ENCODE results near the gene KLHL25. TPM values are rescaled to one million over a fixed set of nuclear protein-coding genes. Genes with fewer than 3 reads are reported as not detected.

The KLHL25 gene
- total RNA-seq, 1 donor from 2014 or later, result 9.0 TPM

GRCh38 chr15:85745525-85746150 lies 49.1 kb downstream of the KLHL25 start:
- intact Hi-C loops (cut with micrococcal nuclease), result no loop called here
- no peaks in the 10 kb centered on the region for H3K9me3 Mint-ChIP-seq
- no peak for DNase-seq
- H3K27me3 Mint-ChIP-seq, result no peaks in the 10 kb centered on the region
- H3K4me1 Mint-ChIP-seq, result no peaks in the 10 kb centered on the region
- H3K36me3 Mint-ChIP-seq (ENCODE audit: low read depth), result peaks cover 45% of the 10 kb centered on the region
- H3K27ac Mint-ChIP-seq, result no peak overlapping the region
- H3K4me3 Mint-ChIP-seq, result no peak overlapping the region

DNA sequence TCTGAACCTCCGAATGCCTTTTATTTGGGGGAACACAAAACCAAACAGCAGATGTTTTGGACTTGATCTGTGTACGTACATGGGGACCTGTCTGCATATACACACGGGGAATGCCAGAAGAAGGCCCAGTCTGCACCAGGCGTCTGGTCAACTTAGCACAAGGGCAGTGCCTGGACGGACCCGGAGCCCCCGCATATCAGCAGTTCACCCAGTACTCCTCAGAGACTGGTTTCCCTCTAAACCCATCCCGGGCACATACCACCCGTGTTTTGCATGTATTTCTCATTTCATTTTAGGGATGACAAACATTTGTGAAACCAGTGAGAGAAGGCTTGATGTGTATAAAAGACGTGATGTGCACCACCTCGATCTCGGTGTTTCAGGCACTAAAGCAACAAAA lies 49.7 kb downstream of the KLHL25 start:
- Mint-ChIP-seq H3K27me3 (no peaks in the 10 kb centered on the region), H3K27ac (no peak overlapping the region), H3K4me3 (no peak overlapping the region), H3K36me3 (ENCODE audit: low read depth) (peaks cover 50% of the 10 kb centered on the region), H3K4me1 (peaks cover 2% of the 10 kb centered on the region), H3K9me3 (no peaks in the 10 kb centered on the region)
- no peak for DNase-seq
- intact Hi-C loops (cut with micrococcal nuclease), result no loop called here

GRCh38 chr15:85744579-85744978 lies 50.1 kb downstream of the KLHL25 start:
- Mint-ChIP-seq H3K9me3 (no peaks in the 10 kb centered on the region), H3K4me1 (peaks cover 2% of the 10 kb centered on the region), H3K27ac (no peak overlapping the region), H3K27me3 (no peaks in the 10 kb centered on the region), H3K4me3 (no peak overlapping the region), H3K36me3 (ENCODE audit: low read depth) (peaks cover 52% of the 10 kb centered on the region)
- DNase-seq, result no peak
- intact Hi-C loops (cut with micrococcal nuclease), result no loop called here

GRCh38 chr15:85743392-85744055 lies 51.2 kb downstream of the KLHL25 start:
- intact Hi-C loops (cut with micrococcal nuclease), result no loop called here
- Mint-ChIP-seq H3K9me3 (no peaks in the 10 kb centered on the region), H3K4me1 (peaks cover 2% of the 10 kb centered on the region), H3K27me3 (no peaks in the 10 kb centered on the region), H3K27ac (no peak overlapping the region), H3K36me3 (ENCODE audit: low read depth) (peaks cover 49% of the 10 kb centered on the region), H3K4me3 (no peak overlapping the region)
- no peak for DNase-seq

GRCh38 chr15:85742186-85742821 lies 52.4 kb downstream of the KLHL25 start:
- no peaks in the 10 kb centered on the region for H3K9me3 Mint-ChIP-seq
- H3K36me3 Mint-ChIP-seq (ENCODE audit: low read depth), result peaks cover 50% of the 10 kb centered on the region
- no peak for DNase-seq
- no peaks in the 10 kb centered on the region for H3K27me3 Mint-ChIP-seq
- H3K27ac Mint-ChIP-seq, result peak overlapping the region; percentile 20
- intact Hi-C loops (cut with micrococcal nuclease), result no loop called here
- peaks cover 2% of the 10 kb centered on the region for H3K4me1 Mint-ChIP-seq
- no peak overlapping the region for H3K4me3 Mint-ChIP-seq

DNA sequence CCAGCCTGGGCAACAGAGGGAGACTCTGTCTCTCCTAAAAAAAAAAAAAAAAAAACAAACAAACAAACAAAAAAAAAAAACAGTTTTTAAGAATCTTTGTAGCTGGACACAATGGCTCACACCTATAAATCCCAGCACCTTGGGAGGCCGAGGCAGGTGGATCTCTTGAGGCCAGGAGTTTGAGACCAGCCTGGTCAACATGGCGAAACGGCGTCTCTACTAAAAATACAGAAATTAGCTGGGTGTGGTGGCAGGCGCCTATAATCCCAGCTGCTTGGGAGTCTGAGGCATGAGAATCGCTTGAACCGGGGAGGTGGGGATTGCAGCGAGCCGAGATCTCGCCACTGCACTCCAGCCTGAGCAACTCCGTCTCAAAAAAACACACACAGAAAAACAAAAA lies 53.1 kb downstream of the KLHL25 start:
- intact Hi-C loops (cut with micrococcal nuclease), result no loop called here
- no peaks in the 10 kb centered on the region for H3K9me3 Mint-ChIP-seq
- H3K36me3 Mint-ChIP-seq (ENCODE audit: low read depth), result peaks cover 54% of the 10 kb centered on the region

DNA sequence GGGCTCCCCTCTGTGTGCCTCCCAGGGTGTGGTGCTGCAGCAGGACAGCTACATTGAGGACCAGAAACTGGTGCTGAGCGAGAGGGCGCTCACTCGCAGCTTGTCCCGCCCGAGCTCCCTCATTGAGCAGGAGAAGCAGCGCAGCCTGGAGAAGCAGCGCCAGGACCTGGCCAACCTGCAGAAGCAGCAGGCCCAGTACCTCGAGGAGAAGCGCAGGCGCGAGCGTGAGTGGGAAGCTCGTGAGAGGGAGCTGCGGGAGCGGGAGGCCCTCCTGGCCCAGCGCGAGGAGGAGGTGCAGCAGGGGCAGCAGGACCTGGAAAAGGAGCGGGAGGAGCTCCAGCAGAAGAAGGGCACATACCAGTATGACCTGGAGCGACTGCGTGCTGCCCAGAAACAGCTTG lies 53.7 kb downstream of the KLHL25 start:
- Mint-ChIP-seq H3K36me3 (ENCODE audit: low read depth) (peaks cover 53% of the 10 kb centered on the region), H3K27me3 (no peaks in the 10 kb centered on the region), H3K4me1 (peaks cover 2% of the 10 kb centered on the region), H3K27ac (no peak overlapping the region), H3K4me3 (no peak overlapping the region), H3K9me3 (no peaks in the 10 kb centered on the region)
- intact Hi-C loops (cut with micrococcal nuclease), result no loop called here
- DNase-seq, result no peak

More for the DNA sequence above, 53.1 kb downstream of the KLHL25 start:
- DNase-seq, result no peak
- Mint-ChIP-seq H3K4me3 (no peak overlapping the region), H3K4me1 (peaks cover 2% of the 10 kb centered on the region), H3K27me3 (no peaks in the 10 kb centered on the region), H3K27ac (peak overlapping the region; percentile 20)

GRCh38 chr15:85737061-85737460 lies 57.7 kb downstream of the KLHL25 start:
- no peaks in the 10 kb centered on the region for H3K27me3 Mint-ChIP-seq
- H3K27ac Mint-ChIP-seq, result no peak overlapping the region
- no peak for DNase-seq
- peaks cover 2% of the 10 kb centered on the region for H3K4me1 Mint-ChIP-seq
- H3K4me3 Mint-ChIP-seq, result no peak overlapping the region
- intact Hi-C loops (cut with micrococcal nuclease), result no loop called here
- peaks cover 11% of the 10 kb centered on the region for H3K9me3 Mint-ChIP-seq
- H3K36me3 Mint-ChIP-seq (ENCODE audit: low read depth), result peaks cover 61% of the 10 kb centered on the region

DNA sequence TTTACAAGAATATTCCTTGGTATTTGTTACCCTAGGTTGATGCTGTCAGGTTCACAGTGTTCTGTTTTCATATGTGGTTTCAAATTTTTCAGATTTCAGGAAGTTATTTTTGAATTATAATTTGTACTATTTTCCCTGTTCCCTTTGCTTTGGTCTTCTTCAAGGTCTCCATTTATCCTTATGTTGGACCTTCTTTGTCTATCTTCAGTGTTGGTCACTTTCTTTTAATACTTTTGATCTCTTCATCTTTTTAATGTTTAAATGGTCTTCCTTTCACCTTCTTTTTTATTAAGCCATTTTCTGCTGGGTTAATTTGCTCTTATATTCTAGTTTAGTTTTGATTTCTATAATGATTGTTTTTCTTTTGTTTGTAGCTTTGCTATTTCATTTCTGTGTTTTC lies 61.3 kb downstream of the KLHL25 start:
- DNase-seq, result no peak
- Mint-ChIP-seq H3K27me3 (no peaks in the 10 kb centered on the region), H3K27ac (no peak overlapping the region), H3K4me1 (peaks cover 9% of the 10 kb centered on the region), H3K4me3 (no peak overlapping the region), H3K9me3 (peaks cover 11% of the 10 kb centered on the region), H3K36me3 (ENCODE audit: low read depth) (peaks cover 72% of the 10 kb centered on the region)
- intact Hi-C loops (cut with micrococcal nuclease), result loop anchor here (5.0 kb wide), 1 partner anchor 59 kb away; the partner anchor contains the start of gene KLHL25

DNA sequence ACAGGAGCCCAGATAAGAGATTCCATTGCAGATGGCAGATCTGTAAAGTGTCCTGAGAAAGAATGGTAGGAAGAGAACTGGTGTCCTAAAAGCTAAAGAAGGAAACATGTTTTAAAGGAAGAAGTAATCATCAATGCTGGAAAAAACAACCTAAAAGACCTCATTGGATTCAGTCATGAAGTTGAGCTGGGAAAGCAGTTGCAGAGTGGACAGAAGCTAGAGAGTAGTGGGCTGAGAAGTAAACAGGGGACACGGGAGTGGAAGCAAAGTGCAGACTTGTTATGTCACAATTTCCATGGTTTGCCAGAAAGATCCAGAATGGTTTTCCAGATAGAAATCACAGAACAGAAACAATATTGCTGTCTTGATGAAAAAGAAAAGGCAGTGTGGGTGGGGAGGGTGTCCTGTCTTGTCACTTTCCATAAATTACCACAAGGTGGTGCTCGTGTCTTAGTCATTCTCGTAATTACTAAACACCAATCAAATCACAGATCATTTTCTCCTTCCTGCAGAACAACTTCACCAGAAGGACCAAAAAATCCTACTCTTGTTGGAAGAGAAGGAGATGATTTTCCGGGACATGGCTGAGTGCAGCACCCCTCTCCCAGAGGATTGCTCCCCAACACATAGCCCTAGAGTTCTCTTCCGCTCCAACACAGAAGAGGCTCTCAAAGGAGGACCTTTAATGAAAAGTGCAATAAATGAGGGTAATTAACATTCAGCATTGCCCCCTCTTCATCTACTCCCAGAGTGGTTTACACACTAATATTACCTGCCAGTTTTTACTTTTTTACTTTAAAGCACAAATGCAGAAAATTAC lies 64.5 kb downstream of the KLHL25 start:
- intact Hi-C loops (cut with micrococcal nuclease), result loop anchor here (1.0 to 5.0 kb wide), 2 partner anchors 62 to 110 kb away; partner anchors contain the start of gene KLHL25
- H3K4me1 Mint-ChIP-seq, result peaks cover 15% of the 10 kb centered on the region
- H3K9me3 Mint-ChIP-seq, result peaks cover 11% of the 10 kb centered on the region

DNA sequence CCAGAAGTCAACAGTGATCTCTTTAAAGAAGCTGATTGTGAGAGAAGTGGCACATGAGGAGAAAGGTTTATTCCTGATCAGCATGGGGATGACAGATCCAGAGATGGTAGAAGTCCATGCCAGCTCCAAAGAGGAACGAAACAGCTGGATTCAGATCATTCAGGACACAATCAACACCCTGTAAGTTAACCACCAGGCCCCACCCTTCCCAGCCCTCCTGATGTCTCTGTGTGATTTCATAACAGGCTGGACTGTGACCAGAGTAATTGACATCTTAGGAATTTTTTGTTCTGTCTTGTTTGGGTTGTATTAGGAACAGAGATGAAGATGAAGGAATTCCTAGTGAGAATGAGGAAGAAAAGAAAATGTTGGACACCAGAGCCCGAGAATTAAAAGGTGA lies 67.7 kb downstream of the KLHL25 start:
- Mint-ChIP-seq H3K4me3 (no peak overlapping the region), H3K36me3 (ENCODE audit: low read depth) (peaks cover 73% of the 10 kb centered on the region), H3K27me3 (no peaks in the 10 kb centered on the region), H3K4me1 (peaks cover 33% of the 10 kb centered on the region), H3K9me3 (no peaks in the 10 kb centered on the region), H3K27ac (no peak overlapping the region)
- intact Hi-C loops (cut with micrococcal nuclease), result no loop called here
- DNase-seq, result no peak

More for the DNA sequence above, 64.5 kb downstream of the KLHL25 start:
- peaks cover 78% of the 10 kb centered on the region for H3K36me3 Mint-ChIP-seq (ENCODE audit: low read depth)
- H3K27me3 Mint-ChIP-seq, result no peaks in the 10 kb centered on the region
- DNase-seq, result peak; percentile 87
- H3K27ac Mint-ChIP-seq, result peak overlapping the region; percentile 13
- H3K4me3 Mint-ChIP-seq, result no peak overlapping the region

GRCh38 chr15:85726454-85726853 lies 68.3 kb downstream of the KLHL25 start:
- Mint-ChIP-seq H3K4me3 (no peak overlapping the region), H3K36me3 (ENCODE audit: low read depth) (peaks cover 75% of the 10 kb centered on the region), H3K27me3 (no peaks in the 10 kb centered on the region), H3K27ac (no peak overlapping the region), H3K4me1 (peaks cover 33% of the 10 kb centered on the region), H3K9me3 (no peaks in the 10 kb centered on the region)
- intact Hi-C loops (cut with micrococcal nuclease), result no loop called here
- no peak for DNase-seq

DNA sequence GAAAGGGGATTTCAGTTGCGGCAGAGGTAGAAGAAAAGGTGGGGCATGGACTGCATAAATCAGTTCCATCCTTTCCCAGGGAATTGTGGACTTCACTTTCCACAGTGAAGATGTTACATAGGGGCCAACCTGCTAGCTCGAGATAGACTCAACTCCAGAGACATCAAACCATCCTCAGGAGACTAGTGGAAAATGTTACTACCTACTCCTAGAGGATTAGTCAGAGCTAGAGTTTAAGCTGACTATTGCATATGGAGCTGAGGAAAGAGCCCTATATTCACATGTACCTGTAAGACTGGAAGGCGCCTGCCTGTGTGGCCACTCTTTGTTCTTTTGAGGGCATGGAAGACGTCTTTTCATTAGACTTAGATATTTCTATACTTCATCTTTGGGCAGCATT lies 69.2 kb downstream of the KLHL25 start:
- Mint-ChIP-seq H3K4me3 (no peak overlapping the region), H3K27ac (no peak overlapping the region), H3K27me3 (no peaks in the 10 kb centered on the region), H3K36me3 (ENCODE audit: low read depth) (peaks cover 74% of the 10 kb centered on the region), H3K9me3 (no peaks in the 10 kb centered on the region), H3K4me1 (peaks cover 37% of the 10 kb centered on the region)
- intact Hi-C loops (cut with micrococcal nuclease), result loop anchor here (2.0 kb wide), 1 partner anchor 19 kb away; no protein-coding TSS in a partner anchor
- DNase-seq, result no peak

Data from activated CD4-positive, alpha-beta T cell treated with anti-CD3 and anti-CD28 coated beads, Interleukin-2, amount 10 ng/mL, durations not matched to agents 24 days and 14 days (primary cell).